ENCODE results near the gene RPGRIP1. TPM values are rescaled to one million over a fixed set of nuclear protein-coding genes. Genes with fewer than 3 reads are reported as not detected.
A peak's percentile ranks its signal among the peaks of the same experiment; 100 is the strongest.

Gene RPGRIP1
- total RNA-seq, 4 donors from 2014 or later = 0.14 TPM; not detected in 3

DNA sequence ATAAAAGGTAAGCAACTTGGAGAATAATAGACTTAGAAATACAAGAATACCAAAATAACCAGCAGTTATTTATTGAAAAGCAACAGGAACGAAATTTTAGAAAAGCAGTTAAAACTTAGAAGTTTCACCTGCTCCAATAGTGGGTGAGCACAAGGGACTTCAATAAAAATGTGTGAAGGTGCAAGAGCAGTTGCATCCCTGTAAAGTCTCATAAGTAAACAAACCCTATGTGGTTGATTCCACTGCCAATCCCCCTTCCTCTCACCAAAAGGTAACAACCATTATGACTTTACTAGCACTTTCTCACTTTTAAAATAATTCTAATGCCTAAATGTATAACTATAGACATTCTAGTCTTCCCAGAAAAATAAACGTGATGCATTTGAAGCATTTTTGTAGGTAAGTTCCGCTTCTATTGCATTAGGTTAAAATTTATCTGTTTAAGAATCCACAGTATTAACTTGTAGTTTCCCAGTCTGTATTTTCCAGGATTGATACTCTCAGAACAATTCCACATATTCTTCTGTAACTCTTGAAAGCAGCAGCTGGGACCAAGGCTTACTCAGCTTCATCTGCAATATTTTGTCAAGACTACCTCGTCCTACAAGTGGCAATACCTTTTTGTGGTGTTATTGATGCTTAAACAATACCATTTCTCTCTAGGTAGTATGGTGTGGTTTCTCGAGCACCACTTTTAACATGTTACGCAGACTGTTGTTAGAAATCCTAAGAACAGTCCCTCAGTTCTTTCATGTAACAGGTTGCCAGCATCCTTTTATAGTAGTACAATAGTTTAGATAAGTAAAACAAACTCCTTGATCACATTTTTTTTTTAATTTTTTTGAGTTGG, 42.7 kb upstream of the RPGRIP1 start:
- H3K4me3 ChIP-seq = no peak overlapping the region
- no peak for TF ChIP-seq POLR2A (IDR thresholded peaks at IDR 0.05)
- TF ChIP-seq, protein P1, sequence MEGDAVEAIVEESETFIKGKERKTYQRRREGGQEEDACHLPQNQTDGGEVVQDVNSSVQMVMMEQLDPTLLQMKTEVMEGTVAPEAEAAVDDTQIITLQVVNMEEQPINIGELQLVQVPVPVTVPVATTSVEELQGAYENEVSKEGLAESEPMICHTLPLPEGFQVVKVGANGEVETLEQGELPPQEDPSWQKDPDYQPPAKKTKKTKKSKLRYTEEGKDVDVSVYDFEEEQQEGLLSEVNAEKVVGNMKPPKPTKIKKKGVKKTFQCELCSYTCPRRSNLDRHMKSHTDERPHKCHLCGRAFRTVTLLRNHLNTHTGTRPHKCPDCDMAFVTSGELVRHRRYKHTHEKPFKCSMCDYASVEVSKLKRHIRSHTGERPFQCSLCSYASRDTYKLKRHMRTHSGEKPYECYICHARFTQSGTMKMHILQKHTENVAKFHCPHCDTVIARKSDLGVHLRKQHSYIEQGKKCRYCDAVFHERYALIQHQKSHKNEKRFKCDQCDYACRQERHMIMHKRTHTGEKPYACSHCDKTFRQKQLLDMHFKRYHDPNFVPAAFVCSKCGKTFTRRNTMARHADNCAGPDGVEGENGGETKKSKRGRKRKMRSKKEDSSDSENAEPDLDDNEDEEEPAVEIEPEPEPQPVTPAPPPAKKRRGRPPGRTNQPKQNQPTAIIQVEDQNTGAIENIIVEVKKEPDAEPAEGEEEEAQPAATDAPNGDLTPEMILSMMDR (IDR thresholded peaks at IDR 0.05) = no peak
- H3K27ac ChIP-seq = no peak overlapping the region
- no peaks in the 10 kb centered on the region for H3K9me3 ChIP-seq
- no peaks in the 10 kb centered on the region for H3K27me3 ChIP-seq
- DNase-seq = no peak
- peaks cover 3 to 4% of the 10 kb centered on the region in 2 donors for H3K4me1 ChIP-seq
- no peaks in the 10 kb centered on the region for H3K36me3 ChIP-seq
- intact Hi-C loops (cut with DNase I; ENCODE audit: low total_unique reads) = no loop called here

DNA sequence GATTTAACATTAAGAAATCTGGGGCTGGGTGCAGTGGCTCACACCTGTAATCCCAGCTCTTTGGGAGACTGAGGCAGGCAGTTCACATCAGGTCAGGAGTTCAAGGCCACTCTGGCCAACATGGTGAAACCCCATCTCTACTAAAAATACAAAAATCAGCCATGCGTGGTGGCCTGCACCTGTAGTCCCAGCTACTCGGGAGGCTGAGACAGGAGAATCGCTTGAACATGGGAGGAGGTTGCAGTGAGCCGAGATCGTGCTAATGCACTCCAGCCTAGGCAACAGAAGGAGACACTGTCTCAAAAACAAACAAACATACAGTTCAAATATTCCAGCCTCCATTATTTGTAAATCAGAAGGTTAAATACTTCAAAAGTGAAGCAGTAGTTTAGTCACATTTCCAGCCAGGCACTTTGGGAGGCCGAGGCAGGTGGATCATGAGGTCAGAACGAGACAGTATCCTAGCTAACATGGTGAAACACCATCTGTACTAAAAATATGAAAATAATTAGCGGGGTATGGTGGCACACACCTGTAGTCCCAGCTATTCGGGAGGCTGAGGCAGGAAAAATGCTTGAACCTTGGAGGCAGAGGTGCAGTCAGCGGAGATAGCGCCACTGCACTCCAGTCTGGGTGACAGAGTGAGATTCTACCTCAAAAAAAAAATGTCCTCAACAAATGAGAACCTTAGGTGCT, 40.9 kb upstream of the RPGRIP1 start:
- Histone ChIP-seq H3K27ac (no peak overlapping the region), H3K4me3 (no peak overlapping the region), H3K27me3 (no peaks in the 10 kb centered on the region), H3K4me1 (peaks cover 3 to 4% of the 10 kb centered on the region in 2 donors), H3K9me3 (no peaks in the 10 kb centered on the region), H3K36me3 (no peaks in the 10 kb centered on the region)
- no peak for TF ChIP-seq POLR2A (IDR thresholded peaks at IDR 0.05)
- TF ChIP-seq, protein P1 (IDR thresholded peaks at IDR 0.05) = no peak
- DNase-seq = no peak
- intact Hi-C loops (cut with DNase I; ENCODE audit: low total_unique reads) = no loop called here

DNA sequence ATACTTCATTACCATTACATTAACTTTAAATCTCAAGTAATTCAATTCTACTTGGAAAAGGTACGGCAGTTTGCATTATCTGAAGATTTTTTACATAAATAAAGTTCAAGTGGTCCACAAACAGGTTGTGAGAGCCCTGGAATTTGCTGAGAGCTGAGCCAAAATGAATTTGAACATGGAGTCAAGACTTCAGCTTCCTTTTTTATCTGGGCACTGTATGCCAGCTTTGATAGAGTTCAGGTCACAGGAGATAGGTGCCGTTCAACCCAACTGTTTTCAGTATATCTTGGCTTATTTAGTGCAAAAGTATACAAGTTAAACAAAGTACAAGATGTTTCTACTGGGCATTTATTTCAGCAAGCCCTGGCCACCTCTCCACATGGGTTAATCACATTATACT, 39.5 kb upstream of the RPGRIP1 start:
- no peak for TF ChIP-seq POLR2A (IDR thresholded peaks at IDR 0.05)
- TF ChIP-seq, protein P1 (IDR thresholded peaks at IDR 0.05) = no peak
- H3K4me3 ChIP-seq = no peak overlapping the region
- DNase-seq = no peak
- H3K4me1 ChIP-seq = peaks cover 3 to 4% of the 10 kb centered on the region in 2 donors
- intact Hi-C loops (cut with DNase I; ENCODE audit: low total_unique reads) = no loop called here
- H3K27me3 ChIP-seq = no peaks in the 10 kb centered on the region
- no peaks in the 10 kb centered on the region for H3K9me3 ChIP-seq
- H3K27ac ChIP-seq = no peak overlapping the region
- H3K36me3 ChIP-seq = no peaks in the 10 kb centered on the region

DNA sequence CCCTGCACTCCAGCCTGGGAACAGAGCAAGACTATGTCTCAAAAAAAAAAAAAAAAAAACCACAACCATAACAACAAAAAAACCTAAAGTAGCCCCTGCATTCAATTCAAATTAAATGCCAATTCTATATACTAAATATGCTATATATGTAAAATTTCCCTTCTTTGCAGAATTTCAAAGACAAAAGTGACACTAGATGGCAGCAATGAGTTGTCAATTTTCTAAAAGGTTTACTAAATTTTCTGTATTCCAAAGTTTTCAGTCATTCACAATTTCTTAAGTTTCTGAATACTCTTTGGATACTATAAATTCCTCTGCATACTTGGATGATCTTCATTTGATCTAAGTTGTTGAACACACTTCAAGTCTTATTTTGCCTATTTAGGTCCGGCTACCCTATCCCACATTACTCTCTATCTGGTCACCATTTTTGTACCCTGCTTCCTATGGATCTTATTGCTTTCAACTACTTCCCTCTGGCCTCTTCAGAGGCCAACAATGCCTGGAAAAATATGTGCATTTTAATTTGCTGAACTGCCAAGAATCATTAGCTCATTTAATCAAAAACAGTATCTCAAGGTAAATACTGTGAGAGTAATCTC, 38.6 kb upstream of the RPGRIP1 start:
- no peak for DNase-seq
- Histone ChIP-seq H3K27ac (no peak overlapping the region), H3K9me3 (no peaks in the 10 kb centered on the region), H3K27me3 (no peaks in the 10 kb centered on the region), H3K4me3 (no peak overlapping the region), H3K4me1 (peaks cover 0 to 5% of the 10 kb centered on the region in 2 donors), H3K36me3 (no peaks in the 10 kb centered on the region)
- TF ChIP-seq POLR2A (IDR thresholded peaks at IDR 0.05) = no peak
- TF ChIP-seq, protein P1 (IDR thresholded peaks at IDR 0.05) = peak in 1 of 4 experiments; percentile 15
- intact Hi-C loops (cut with DNase I; ENCODE audit: low total_unique reads) = no loop called here

DNA sequence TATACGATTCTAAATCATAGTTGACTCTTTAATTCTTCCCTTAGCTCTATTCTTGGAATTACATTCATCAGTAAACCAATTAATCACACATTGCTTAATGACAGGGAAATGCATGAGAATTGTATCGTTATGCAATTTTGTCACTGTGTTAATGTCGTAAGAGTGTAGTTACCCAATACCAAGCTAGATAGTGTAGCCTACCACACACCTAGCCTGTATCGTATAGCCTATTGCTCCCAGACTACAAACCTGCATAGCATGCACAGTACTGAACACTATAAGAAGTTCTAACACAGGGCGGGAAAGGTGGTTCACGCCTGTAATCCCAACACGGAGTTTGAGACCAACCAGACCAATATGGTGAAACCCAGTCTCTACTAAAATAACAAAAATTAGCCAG, 35.3 kb upstream of the RPGRIP1 start:
- Histone ChIP-seq H3K27ac (no peak overlapping the region), H3K27me3 (no peaks in the 10 kb centered on the region), H3K36me3 (no peaks in the 10 kb centered on the region), H3K4me1 (peaks cover 0 to 4% of the 10 kb centered on the region in 2 donors), H3K9me3 (no peaks in the 10 kb centered on the region), H3K4me3 (no peak overlapping the region)
- intact Hi-C loops (cut with DNase I; ENCODE audit: low total_unique reads) = no loop called here
- TF ChIP-seq, protein P1 (IDR thresholded peaks at IDR 0.05) = no peak
- no peak for TF ChIP-seq POLR2A (IDR thresholded peaks at IDR 0.05)
- DNase-seq = no peak

Data from uterus (tissue), 4 donors.